ENCODE measurements around the gene PPP1R17. TPM values are rescaled to one million over a fixed set of nuclear protein-coding genes. Genes with fewer than 3 reads are reported as not detected.

Gene PPP1R17
- total RNA-seq, 1 donor from 2014 or later = not detected

GRCh38 chr7:31707089-31707488 is 20.1 kb downstream of the PPP1R17 start:
- H3K27me3 Mint-ChIP-seq (ENCODE audit: insufficient read depth, low read depth) = peaks cover 14% of the 10 kb centered on the region
- peaks cover 9% of the 10 kb centered on the region for H3K9me3 Mint-ChIP-seq
- H3K4me3 ChIP-seq = no peak overlapping the region

DNA sequence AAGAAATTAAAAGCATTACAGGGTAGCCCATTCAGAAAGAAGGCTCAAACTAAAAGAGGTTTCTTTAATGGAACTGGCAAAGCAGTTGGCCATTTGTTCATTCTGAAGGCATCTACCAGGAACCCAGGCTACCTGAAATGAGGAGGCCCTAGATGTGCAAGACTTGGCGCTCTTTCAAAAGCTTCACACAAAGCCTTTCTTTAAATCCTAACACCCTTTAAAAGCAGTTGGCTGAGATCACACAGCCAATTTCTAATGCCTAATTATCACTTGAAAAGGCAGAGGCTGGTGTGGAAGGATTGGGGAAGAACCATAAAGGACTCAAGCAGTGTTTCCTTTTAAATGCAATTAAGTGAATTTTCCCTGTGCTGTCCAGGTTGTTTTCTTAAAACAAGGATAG is 23.2 kb downstream of the PPP1R17 start:
- peaks cover 22% of the 10 kb centered on the region for H3F3A ChIP-seq (ENCODE audit: low read depth)
- H3K27ac Mint-ChIP-seq = peak overlapping the region; percentile 92
- TF ChIP-seq EZH2phosphoT487 (IDR thresholded peaks at IDR 0.05) (peak; percentile 99), CTCF (IDR thresholded peaks at IDR 0.05) (no peak)
- H3K36me3 ChIP-seq = no peaks in the 10 kb centered on the region
- peak; percentile 81 for DNase-seq (ENCODE audit: low spot score)
- H3K4me1 Mint-ChIP-seq = peaks cover 44% of the 10 kb centered on the region
- peak overlapping the region; percentile 4 for H3K4me3 ChIP-seq
- H3K27me3 ChIP-seq = peaks cover 69% of the 10 kb centered on the region
- peaks cover 38% of the 10 kb centered on the region for H3K9me3 Mint-ChIP-seq
- H3K27ac ChIP-seq = no peak overlapping the region
- H4K20me1 ChIP-seq (ENCODE audit: low read depth) = peaks cover 10% of the 10 kb centered on the region
- H3K4me2 ChIP-seq = peak overlapping the region; percentile 65
- peaks cover 8% of the 10 kb centered on the region for H3K9me3 ChIP-seq (ENCODE audit: low read depth)
- H3K9ac ChIP-seq = no peak overlapping the region
- no peaks in the 10 kb centered on the region for H3K79me2 ChIP-seq (ENCODE audit: low read depth)
- no peak overlapping the region for H2AFZ ChIP-seq (replicated peaks)
- H3K4me1 ChIP-seq = peaks cover 13% of the 10 kb centered on the region
- peaks cover 21% of the 10 kb centered on the region for H3K27me3 Mint-ChIP-seq (ENCODE audit: insufficient read depth, low read depth)
- peak overlapping the region; percentile 21 for H3K4me3 Mint-ChIP-seq
- H3K36me3 Mint-ChIP-seq = peaks cover 12% of the 10 kb centered on the region

More at GRCh38 chr7:31707089-31707488, 20.1 kb downstream of the PPP1R17 start:
- Histone ChIP-seq H3K79me2 (ENCODE audit: low read depth) (no peaks in the 10 kb centered on the region), H2AFZ (replicated peaks) (no peak overlapping the region), H3K4me2 (no peak overlapping the region), H3K4me1 (peaks cover 13% of the 10 kb centered on the region), H3K27me3 (peaks cover 82% of the 10 kb centered on the region), H3K9me3 (ENCODE audit: low read depth) (no peaks in the 10 kb centered on the region), H3K27ac (no peak overlapping the region), H3F3A (ENCODE audit: low read depth) (peaks cover 22% of the 10 kb centered on the region), H3K9ac (no peak overlapping the region), H4K20me1 (ENCODE audit: low read depth) (peaks cover 10% of the 10 kb centered on the region), H3K36me3 (no peaks in the 10 kb centered on the region)
- Mint-ChIP-seq H3K4me3 (no peak overlapping the region), H3K27ac (no peak overlapping the region), H3K4me1 (peaks cover 44% of the 10 kb centered on the region), H3K36me3 (peaks cover 2% of the 10 kb centered on the region)
- DNase-seq (ENCODE audit: low spot score) = no peak
- no peak for TF ChIP-seq CTCF (IDR thresholded peaks at IDR 0.05)
- TF ChIP-seq EZH2 (IDR thresholded peaks at IDR 0.05) = no peak
- TF ChIP-seq EZH2phosphoT487 (IDR thresholded peaks at IDR 0.05) = no peak

GRCh38 chr7:31716355-31716754 is 29.3 kb downstream of the PPP1R17 start:
- no peaks in the 10 kb centered on the region for H4K20me1 ChIP-seq (ENCODE audit: low read depth)
- no peak overlapping the region for H3K9ac ChIP-seq
- H3F3A ChIP-seq (ENCODE audit: low read depth) = no peaks in the 10 kb centered on the region
- no peak overlapping the region for H3K27ac Mint-ChIP-seq
- DNase-seq (ENCODE audit: low spot score) = no peak
- no peaks in the 10 kb centered on the region for H3K4me1 ChIP-seq
- H3K9me3 Mint-ChIP-seq = peaks cover 54% of the 10 kb centered on the region
- H3K27me3 ChIP-seq = peaks cover 13% of the 10 kb centered on the region
- no peak overlapping the region for H3K4me3 Mint-ChIP-seq
- no peak overlapping the region for H2AFZ ChIP-seq (replicated peaks)
- peaks cover 19% of the 10 kb centered on the region for H3K4me1 Mint-ChIP-seq
- no peaks in the 10 kb centered on the region for H3K36me3 ChIP-seq
- H3K9me3 ChIP-seq (ENCODE audit: low read depth) = peaks cover 8% of the 10 kb centered on the region
- H3K4me3 ChIP-seq = no peak overlapping the region
- H3K79me2 ChIP-seq (ENCODE audit: low read depth) = no peaks in the 10 kb centered on the region
- H3K36me3 Mint-ChIP-seq = peaks cover 16% of the 10 kb centered on the region
- H3K4me2 ChIP-seq = no peak overlapping the region
- TF ChIP-seq CTCF (IDR thresholded peaks at IDR 0.05) = no peak
- no peak for TF ChIP-seq EZH2 (IDR thresholded peaks at IDR 0.05)
- no peak for TF ChIP-seq EZH2phosphoT487 (IDR thresholded peaks at IDR 0.05)
- peaks cover 19% of the 10 kb centered on the region for H3K27me3 Mint-ChIP-seq (ENCODE audit: insufficient read depth, low read depth)
- no peak overlapping the region for H3K27ac ChIP-seq
